AG09319 (cell line): ENCODE data around the gene E2F2.
"Not testable (repeated sequence)": the region's sequence is repeated elsewhere in the genome, so short reads cannot be mapped to it uniquely, and the experiment has no call there.

Experiments
- DNase-seq: peaks from one replicate; pipeline ENCODE4 v3.0.0-alpha.2; 2010; ENCODE audit warnings: low read depth; ENCODE audit errors: extremely low read depth
- TF ChIP-seq, protein P1 (sequence below): IDR thresholded peaks from 2 replicates; pipeline ENCODE4 v1.5.1; 2011; ENCODE audit warnings: low read depth, mild to moderate bottlenecking, inconsistent platforms, low read length, moderate library complexity

The E2F2 gene

DNA sequence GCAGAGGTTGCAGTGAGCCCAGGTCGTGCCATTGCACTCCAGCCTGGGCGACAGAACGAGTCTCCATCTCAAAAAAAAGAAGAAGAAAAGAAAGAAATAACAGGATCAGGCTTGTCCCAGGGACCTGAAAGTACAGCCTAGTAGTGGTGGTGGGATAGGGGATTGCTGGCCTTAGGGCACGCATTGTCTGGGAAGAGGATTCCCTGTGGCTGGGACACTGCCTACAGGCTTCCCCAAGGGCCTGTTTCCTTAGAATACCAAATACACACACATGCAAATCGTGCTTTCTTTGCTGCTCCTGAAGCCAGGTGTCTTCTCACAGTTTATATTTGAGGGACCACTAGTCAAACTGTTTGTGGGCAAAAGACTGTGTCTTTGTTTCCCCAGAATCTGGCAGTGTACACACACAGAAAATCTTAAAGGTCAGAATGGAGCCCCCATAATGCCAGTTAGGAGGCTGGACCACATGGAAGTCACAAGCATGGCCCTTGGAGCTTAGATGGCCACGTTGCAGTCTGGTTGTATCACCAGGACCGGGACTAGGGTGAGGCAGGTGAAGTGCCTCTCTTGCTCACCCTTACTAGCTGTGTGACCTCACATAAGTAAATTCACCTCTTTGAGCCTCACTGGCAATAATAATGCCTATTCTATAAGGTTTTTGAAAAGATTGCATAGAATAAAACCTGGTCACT, 34.4 kb downstream of the E2F2 start:
- TF ChIP-seq, protein P1, sequence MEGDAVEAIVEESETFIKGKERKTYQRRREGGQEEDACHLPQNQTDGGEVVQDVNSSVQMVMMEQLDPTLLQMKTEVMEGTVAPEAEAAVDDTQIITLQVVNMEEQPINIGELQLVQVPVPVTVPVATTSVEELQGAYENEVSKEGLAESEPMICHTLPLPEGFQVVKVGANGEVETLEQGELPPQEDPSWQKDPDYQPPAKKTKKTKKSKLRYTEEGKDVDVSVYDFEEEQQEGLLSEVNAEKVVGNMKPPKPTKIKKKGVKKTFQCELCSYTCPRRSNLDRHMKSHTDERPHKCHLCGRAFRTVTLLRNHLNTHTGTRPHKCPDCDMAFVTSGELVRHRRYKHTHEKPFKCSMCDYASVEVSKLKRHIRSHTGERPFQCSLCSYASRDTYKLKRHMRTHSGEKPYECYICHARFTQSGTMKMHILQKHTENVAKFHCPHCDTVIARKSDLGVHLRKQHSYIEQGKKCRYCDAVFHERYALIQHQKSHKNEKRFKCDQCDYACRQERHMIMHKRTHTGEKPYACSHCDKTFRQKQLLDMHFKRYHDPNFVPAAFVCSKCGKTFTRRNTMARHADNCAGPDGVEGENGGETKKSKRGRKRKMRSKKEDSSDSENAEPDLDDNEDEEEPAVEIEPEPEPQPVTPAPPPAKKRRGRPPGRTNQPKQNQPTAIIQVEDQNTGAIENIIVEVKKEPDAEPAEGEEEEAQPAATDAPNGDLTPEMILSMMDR = no peak
- no peak for DNase-seq

DNA sequence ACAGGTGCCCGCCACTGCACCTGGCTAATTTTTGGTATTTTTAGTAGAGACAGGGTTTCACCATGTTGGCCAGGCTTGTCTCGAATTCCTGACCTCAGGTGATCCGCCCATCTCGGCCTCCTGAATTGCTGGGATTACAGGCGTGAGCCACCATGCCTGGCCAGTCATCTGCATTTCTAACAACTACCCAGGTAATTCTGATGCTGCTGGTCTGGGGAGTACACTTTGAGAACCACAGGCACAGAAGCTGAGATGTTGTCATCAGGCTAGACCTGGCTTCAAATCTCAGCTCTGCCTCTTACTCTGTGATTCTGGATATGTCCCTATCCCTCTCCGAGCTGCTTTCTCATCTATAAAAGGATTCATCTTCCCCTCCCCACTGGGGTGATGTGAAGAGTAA, 36.2 kb downstream of the E2F2 start:
- not testable (repeated sequence) for DNase-seq

DNA sequence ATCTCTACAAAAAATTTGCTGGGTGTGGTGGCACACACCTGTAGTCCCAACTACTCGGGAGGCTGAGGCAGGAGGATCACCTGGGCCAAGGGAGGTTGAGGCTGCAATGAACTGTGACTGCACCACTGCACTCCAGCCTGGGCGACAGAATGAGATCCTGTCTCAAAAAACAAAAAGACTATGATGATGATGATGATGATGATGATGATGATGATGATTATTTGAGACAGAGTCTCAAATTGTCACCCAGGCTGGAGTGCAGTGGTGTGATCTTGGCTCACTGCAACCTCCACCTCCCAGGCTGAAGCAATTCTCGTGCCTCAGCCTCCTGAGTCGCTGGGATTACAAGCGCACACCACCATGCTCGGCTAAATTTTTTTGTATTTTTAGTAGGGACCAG, 38.3 kb downstream of the E2F2 start:
- DNase-seq = not testable (repeated sequence)

DNA sequence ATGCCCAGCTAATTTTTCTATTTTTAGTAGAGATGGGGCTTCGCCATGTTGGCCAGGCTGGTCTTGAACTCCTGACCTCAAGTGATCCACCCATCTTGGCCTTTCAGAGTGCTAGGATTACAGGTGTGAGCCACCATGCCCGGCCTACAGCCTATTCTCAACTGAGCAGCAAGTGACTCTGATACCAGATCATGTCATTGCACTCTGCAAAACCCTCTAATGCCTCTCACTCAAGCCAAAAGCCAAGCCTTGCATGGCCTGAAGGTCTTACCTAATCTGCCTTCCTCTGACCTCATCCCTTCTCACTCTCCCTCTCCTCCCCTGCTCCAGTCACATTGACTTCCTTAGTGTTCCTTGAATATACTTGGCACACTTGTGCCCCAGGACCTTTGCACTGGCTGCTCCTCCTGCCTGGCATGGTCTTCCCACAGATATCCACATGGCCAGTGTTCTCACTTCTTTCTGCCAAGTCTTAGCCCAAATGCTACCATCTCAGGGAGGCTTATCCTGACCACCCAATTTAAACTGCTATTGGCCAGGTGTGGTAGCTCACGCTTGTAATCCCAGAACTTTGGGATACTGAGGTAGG, 38.8 kb downstream of the E2F2 start:
- TF ChIP-seq, protein P1 = no peak
- DNase-seq = no peak

DNA sequence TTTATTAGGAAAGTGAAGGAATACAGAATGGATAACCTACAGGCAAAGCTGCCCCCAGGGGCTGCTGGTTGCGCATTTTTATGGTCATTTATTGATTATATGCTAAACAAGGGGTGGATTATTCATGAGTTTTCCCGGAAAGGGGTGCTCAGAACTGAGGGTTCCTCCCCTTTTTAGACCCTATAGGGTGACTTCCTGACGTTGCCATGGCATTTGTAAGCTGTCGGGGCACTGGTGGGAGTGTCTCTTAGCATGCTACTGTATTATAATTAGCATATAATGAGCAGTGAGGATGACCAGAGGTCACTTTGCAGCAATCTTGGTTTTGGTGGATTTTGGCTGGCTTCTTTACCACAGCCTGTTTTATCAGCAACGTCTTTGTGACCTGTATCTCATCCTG, 41.2 kb downstream of the E2F2 start:
- TF ChIP-seq, protein P1 = no peak
- DNase-seq = no peak

DNA sequence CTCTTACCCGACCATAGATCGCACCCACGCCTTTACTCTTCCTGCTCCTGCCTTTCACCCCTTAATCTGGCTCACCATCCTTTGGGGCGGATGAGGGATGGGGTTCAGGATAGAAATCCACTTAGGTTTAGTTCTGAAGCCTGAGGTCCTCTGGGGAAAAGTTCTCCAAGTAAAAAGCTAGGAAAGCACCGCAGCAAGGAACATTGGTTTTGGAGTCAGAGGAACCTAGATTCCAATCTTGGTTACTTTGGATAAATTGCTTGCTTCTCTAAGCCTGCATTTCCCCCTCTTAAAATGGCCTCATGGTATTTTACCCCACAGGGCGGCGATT, 46.1 kb downstream of the E2F2 start:
- no peak for DNase-seq
- TF ChIP-seq, protein P1 = no peak

DNA sequence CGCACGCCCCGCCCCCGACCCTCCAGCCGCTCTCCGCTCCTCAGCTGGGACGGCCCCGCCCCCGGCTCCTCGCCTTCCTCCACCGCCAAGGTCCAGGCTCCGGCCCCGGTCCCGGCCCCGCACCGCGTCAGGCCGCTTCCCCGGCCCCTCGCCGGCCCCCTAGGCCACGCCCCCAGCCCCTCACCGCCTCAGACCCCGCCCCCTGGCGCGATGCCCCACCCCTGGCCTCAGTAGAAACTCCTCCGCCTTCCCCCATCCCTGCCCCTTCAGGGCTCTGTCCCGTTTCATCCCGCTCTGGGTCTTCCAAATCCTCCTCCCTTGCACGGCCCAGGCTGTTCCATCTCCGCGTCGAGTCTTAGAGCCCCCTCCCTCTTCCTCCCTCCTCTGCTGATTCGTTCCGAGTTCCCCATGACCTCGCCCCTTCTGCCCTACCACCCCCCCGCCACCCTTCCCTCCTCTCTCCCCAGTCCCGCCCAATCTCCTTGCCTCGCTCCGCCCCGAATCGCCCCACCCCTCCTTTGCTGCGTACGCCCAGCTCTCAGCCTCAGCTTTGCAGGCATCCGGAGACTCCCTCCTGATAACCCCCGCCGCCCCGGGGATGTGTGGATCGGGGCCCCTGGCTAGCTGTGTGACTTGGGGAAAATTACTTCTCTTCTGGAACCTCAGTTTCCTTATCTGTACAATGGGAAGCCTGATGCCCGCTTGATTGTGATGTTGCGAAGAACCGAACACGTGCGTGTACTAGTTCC, 46.6 kb downstream of the E2F2 start:
- TF ChIP-seq, protein P1 = no peak
- peak; percentile 86 for DNase-seq

DNA sequence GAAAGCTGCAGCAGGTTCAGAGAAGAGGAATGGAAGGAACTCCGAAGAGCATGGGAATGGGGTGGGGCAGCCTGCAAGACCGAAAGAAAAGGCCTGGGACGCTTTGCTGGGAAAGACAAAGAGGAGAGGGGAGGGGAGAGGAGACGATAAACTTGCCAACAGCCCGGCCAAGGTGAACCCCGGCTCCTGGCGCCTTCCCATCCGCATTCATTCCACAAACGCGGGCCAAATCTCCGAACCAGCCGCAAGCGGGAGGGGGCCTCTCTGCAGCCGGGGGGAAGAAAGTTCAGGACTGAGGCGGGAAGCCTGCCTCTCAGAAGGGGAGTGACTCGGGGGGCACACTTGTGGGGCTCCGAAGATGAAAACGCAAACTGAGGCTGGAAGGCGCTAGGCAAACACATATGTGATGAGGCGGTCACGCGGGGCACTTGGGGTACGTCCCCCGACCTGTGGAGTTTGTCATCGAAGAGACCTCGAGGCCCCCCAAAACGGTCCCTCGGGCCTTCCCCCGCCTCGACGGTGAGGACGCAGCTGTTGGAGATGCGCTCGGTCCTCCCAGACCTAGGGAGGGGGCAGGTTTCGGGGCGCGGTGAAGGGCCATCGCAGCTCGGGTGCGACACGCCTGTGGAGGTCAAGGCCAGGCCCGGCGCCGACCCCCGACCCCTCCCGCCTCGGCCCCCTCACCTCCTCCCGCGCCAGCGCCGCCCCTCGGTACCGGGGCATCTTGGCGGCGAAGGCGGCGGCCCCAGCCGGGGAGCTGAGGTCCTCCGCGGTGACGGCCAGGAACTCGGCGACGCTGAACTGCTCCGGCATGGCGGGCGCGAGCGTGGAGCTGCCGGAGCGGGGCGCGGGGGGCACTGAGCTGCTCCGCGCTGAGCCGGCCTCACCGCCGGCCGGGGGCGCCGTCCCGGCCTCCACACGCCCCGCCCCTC, 47.4 kb downstream of the E2F2 start, which contains the start of gene ASAP3:
TSS of gene ASAP3 (minus strand) at position 859 of the 932 bp plus-strand sequence. CDS start at position 813, 46 bp downstream.
- no peak for DNase-seq
- TF ChIP-seq, protein P1 = peak; percentile 11
